Astrocyte (in vitro differentiated cells and primary cell): ENCODE measurements around the gene PARM1.

Experiments
- CTCF ChIP-seq: IDR thresholded peaks from 2 replicates; pipeline ENCODE4 v1.5.1; 2011; ENCODE audit warnings: low read depth, mild to moderate bottlenecking, inconsistent platforms, low read length, moderate library complexity; ENCODE audit not compliant: insufficient read depth
- EZH2 ChIP-seq: IDR thresholded peaks from 2 replicates; pipeline ENCODE4 v1.6.1; 2012; ENCODE audit warnings: mild to moderate bottlenecking, low read length, inconsistent platforms; ENCODE audit not compliant: insufficient read depth

GRCh38 chr4:75002381-75002780 is 69.5 kb downstream of the PARM1 start:
- TF ChIP-seq EZH2 (no peak), CTCF (no peak)
